Fibroblast of lung (primary cell): ENCODE measurements around the gene MAPT. TPM values are rescaled to one million over a fixed set of nuclear protein-coding genes. Genes with fewer than 3 reads are reported as not detected.

Source experiments
- DNase-seq, 2 donors: peaks; one replicate each; pipeline versions ENCODE4 v3.0.0 to v3.0.0-alpha.2; 2010; ENCODE audit warnings: low read depth in 2 of 2
- H2AFZ ChIP-seq: 2 replicates; pipeline ENCODE4 v1.5.1; 2012; ENCODE audit warnings: low read length, control low read depth, inconsistent platforms
- H3K27ac ChIP-seq: 2 replicates; pipeline ENCODE4 v1.5.1; 2011; ENCODE audit warnings: low read length, control low read depth; ENCODE audit not compliant: insufficient read depth
- H3K27me3 ChIP-seq: 2 replicates; pipeline ENCODE4 v1.5.1; 2011; ENCODE audit warnings: mild to moderate bottlenecking, low read length; ENCODE audit not compliant: control insufficient read depth, insufficient read depth
- H3K36me3 ChIP-seq: 2 replicates; pipeline ENCODE4 v1.5.1; 2011; ENCODE audit warnings: low read length; ENCODE audit not compliant: control insufficient read depth, insufficient read depth
- H3K4me1 ChIP-seq: 2 replicates; pipeline ENCODE4 v1.5.1; 2011; ENCODE audit warnings: low read length; ENCODE audit not compliant: control insufficient read depth, insufficient read depth; ENCODE audit errors: extremely low read depth
- H3K4me2 ChIP-seq: 2 replicates; pipeline ENCODE4 v1.5.1; 2011; ENCODE audit warnings: low read length, control low read depth; ENCODE audit not compliant: insufficient read depth; ENCODE audit errors: extremely low read depth
- H3K4me3 ChIP-seq, 4 experiments: fragments of 200-600 bp in 1 of 4; sonication (generic) in 1 of 4; replicated peaks in 1 of 4; 2 replicates each; pipeline ENCODE4 v1.5.1; 2011 to 2016; ENCODE audit warnings: low read length in 4 of 4, low read depth in 3 of 4, mild to moderate bottlenecking in 3 of 4, control low read depth in 2 of 4, inconsistent platforms in 1 of 4, mixed read lengths in 1 of 4; ENCODE audit not compliant: insufficient read depth in 1 of 4; ENCODE audit errors: control extremely low read depth in 1 of 4
- H3K79me2 ChIP-seq: 2 replicates; pipeline ENCODE4 v1.5.1; 2012; ENCODE audit warnings: mild to moderate bottlenecking, low read length, inconsistent platforms; ENCODE audit not compliant: control insufficient read depth, insufficient read depth
- H3K9ac ChIP-seq: 2 replicates; pipeline ENCODE4 v1.5.1; 2011; ENCODE audit warnings: mild to moderate bottlenecking, low read length, control low read depth; ENCODE audit not compliant: insufficient read depth
- H3K9me3 ChIP-seq: 2 replicates; pipeline ENCODE4 v1.5.1; 2012; ENCODE audit warnings: low read depth, low read length; ENCODE audit not compliant: control insufficient read depth, insufficient read depth
- H4K20me1 ChIP-seq: 2 replicates; pipeline ENCODE4 v1.5.1; 2011; ENCODE audit warnings: low read length; ENCODE audit not compliant: control insufficient read depth, insufficient read depth; ENCODE audit errors: extremely low read depth
- CTCF ChIP-seq, 2 donors: IDR thresholded peaks in 1 of 2; conservative IDR thresholded peaks in 1 of 2; 1 replicate in 1 of 2; 2 replicates in 1 of 2; pipeline ENCODE4 v1.5.1; 2011 to 2012; ENCODE audit warnings: low read length in 2 of 2, control low read depth in 1 of 2, inconsistent platforms in 1 of 2, low read depth in 1 of 2, mild to moderate bottlenecking in 1 of 2
- EZH2 ChIP-seq: IDR thresholded peaks from 2 replicates; pipeline ENCODE4 v1.5.1; 2012; ENCODE audit warnings: low read length, control low read depth, mild to moderate bottlenecking; ENCODE audit errors: missing control alignments
- polyA plus RNA-seq, 2 donors: library from polyadenylated mRNA; depleted of rRNA in 1 of 2; stranded (reverse) in 1 of 2; unstranded in 1 of 2; fragments of >200 nt; gene quantifications; 2 replicates each; pipeline ENCODE4 v1.2.1, GENCODE V29; 2011 to 2012; ENCODE audit warnings: missing spikeins in 1 of 2
- total RNA-seq: library from RNA; depleted of rRNA; stranded (reverse); fragments of >200 nt; gene quantifications from 2 replicates; pipeline ENCODE4 v1.2.1, GENCODE V29; 2014

Gene MAPT
- total and polyA plus RNA-seq, 2 donors (not counting 1 experiment from before 2014, with no cell fraction given) = 0.09 to 0.50 TPM

- Histone ChIP-seq H3K36me3 (no peaks in the 10 kb centered on the region), H3K79me2 (no peaks in the 10 kb centered on the region), H3K9me3 (no peaks in the 10 kb centered on the region), H3K27me3 (no peaks in the 10 kb centered on the region), H4K20me1 (no peaks in the 10 kb centered on the region), H3K4me1 (no peaks in the 10 kb centered on the region), H2AFZ (no peak overlapping the region), H3K9ac (no peak overlapping the region), H3K27ac (no peak overlapping the region), H3K4me2 (no peak overlapping the region), H3K4me3 (no peak overlapping the region)
- DNase-seq = no peak
- TF ChIP-seq EZH2 (no peak), CTCF (conservative IDR thresholded peaks at IDR 0.05 in 1 of 2, IDR thresholded peaks at IDR 0.05 in 1 of 2; ENCODE audit: low read depth in 1 of 2, low read length in 2 of 2) (no peak)
Measured at GRCh38 chr17:45924332-45924820, 30.0 kb downstream of the MAPT start.

- no peak overlapping the region for H3K4me2 ChIP-seq
- DNase-seq = no peak
- TF ChIP-seq CTCF (conservative IDR thresholded peaks at IDR 0.05 in 1 of 2, IDR thresholded peaks at IDR 0.05 in 1 of 2; ENCODE audit: low read depth in 1 of 2, low read length in 2 of 2) (no peak), EZH2 (no peak)
- no peaks in the 10 kb centered on the region for H4K20me1 ChIP-seq
- no peak overlapping the region for H3K27ac ChIP-seq
- H3K9ac ChIP-seq = no peak overlapping the region
- no peaks in the 10 kb centered on the region for H3K4me1 ChIP-seq
- H3K9me3 ChIP-seq = no peaks in the 10 kb centered on the region
- no peaks in the 10 kb centered on the region for H3K36me3 ChIP-seq
- H3K27me3 ChIP-seq = no peaks in the 10 kb centered on the region
- H3K79me2 ChIP-seq = no peaks in the 10 kb centered on the region
- no peak overlapping the region for H3K4me3 ChIP-seq
- H2AFZ ChIP-seq = no peak overlapping the region
Measured at GRCh38 chr17:45925311-45925710, 31.0 kb downstream of the MAPT start.

- DNase-seq = no peak
- no peaks in the 10 kb centered on the region for H3K27me3 ChIP-seq
- no peak for TF ChIP-seq CTCF (conservative IDR thresholded peaks at IDR 0.05 in 1 of 2, IDR thresholded peaks at IDR 0.05 in 1 of 2; ENCODE audit: low read depth in 1 of 2, low read length in 2 of 2)
Measured at GRCh38 chr17:45927247-45927646, 32.9 kb downstream of the MAPT start.

More at GRCh38 chr17:45927247-45927646, 32.9 kb downstream of the MAPT start:
- H3K4me2 ChIP-seq = no peak overlapping the region
- no peak overlapping the region for H3K27ac ChIP-seq
- H2AFZ ChIP-seq = no peak overlapping the region
- H3K9ac ChIP-seq = no peak overlapping the region
- H4K20me1 ChIP-seq = no peaks in the 10 kb centered on the region
- no peaks in the 10 kb centered on the region for H3K9me3 ChIP-seq
- H3K4me3 ChIP-seq = no peak overlapping the region
- H3K79me2 ChIP-seq = no peaks in the 10 kb centered on the region
- no peaks in the 10 kb centered on the region for H3K36me3 ChIP-seq
- no peaks in the 10 kb centered on the region for H3K4me1 ChIP-seq
